Adipocyte (in vitro differentiated cells): ENCODE results near the gene ACSF3.
"Not testable (repeated sequence)": the region's sequence is repeated elsewhere in the genome, so short reads cannot be mapped to it uniquely, and the experiment has no call there.

Source experiments
- DNase-seq: peaks from one replicate; pipeline ENCODE4 v3.0.0-alpha.2; 2015; ENCODE audit warnings: low read depth
- H3K27me3 ChIP-seq: replicated peaks from 2 replicates; pipeline ENCODE4 v1.7.0; 2013; ENCODE audit warnings: mild to moderate bottlenecking, low read length, moderate library complexity; ENCODE audit not compliant: control insufficient read depth, insufficient read depth
- H3K36me3 ChIP-seq: 2 replicates; pipeline ENCODE4 v1.7.0; 2013; ENCODE audit warnings: low read length, mild to moderate bottlenecking, moderate library complexity; ENCODE audit not compliant: control insufficient read depth, insufficient read depth, severe bottlenecking
- H3K4me1 ChIP-seq: 2 replicates; pipeline ENCODE4 v1.7.0; 2013; ENCODE audit warnings: mild to moderate bottlenecking, low read length, moderate library complexity; ENCODE audit not compliant: control insufficient read depth, insufficient read depth
- H3K4me3 ChIP-seq: 2 replicates; pipeline ENCODE4 v1.7.0; 2013; ENCODE audit warnings: mild to moderate bottlenecking, low read length, moderate library complexity
- H3K9ac ChIP-seq: 2 replicates; pipeline ENCODE4 v1.7.0; 2013; ENCODE audit warnings: mild to moderate bottlenecking, low read length, moderate library complexity
- H3K9me3 ChIP-seq: 2 replicates; pipeline ENCODE4 v1.7.0; 2013; ENCODE audit warnings: mild to moderate bottlenecking, low read length, moderate library complexity; ENCODE audit not compliant: control insufficient read depth

The ACSF3 gene

DNA sequence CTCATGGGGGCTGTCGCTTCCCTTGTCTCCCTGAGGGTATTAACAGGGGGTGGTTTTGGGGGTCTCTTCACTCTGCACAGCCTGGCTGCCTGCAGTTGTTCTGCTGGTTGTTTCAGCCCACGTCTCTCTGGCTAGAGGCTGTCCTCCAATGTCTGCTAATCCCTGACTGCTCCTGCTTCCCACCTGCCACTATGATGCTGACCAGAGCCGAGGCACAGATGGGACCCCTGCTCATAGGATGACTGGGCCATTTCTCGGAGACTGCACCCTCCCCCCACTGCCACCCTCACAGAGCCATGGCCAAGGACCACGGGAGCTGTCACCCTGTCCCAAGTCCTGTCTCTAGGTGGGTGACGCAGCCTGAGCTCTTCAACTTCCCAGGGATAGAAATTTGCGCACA lies 1.6 kb upstream of the ACSF3 start:
- H3K27me3 ChIP-seq, result peaks cover 51% of the 10 kb centered on the region
- H3K9me3 ChIP-seq, result no peaks in the 10 kb centered on the region
- no peak overlapping the region for H3K9ac ChIP-seq
- peaks cover 19% of the 10 kb centered on the region for H3K4me1 ChIP-seq
- H3K36me3 ChIP-seq, result no peaks in the 10 kb centered on the region
- no peak overlapping the region for H3K4me3 ChIP-seq
- no peak for DNase-seq

DNA sequence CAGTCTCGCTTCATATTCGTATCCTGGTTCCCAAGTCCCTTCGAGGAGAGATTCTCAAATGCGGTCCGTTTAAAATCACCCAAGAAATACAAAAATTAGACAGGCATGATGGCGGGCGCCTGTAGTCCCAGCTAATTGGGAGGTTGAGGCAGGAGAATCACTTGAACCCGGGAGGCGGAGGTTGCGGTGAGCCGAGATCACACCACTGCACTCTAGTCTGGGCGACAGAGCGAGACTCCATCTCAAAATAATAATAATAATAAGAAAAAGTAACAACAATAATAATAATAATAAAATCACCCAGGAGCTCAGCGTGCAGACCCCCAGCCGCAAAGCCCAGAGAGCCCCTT lies 425 bp upstream of the ACSF3 start:
- H3K36me3 ChIP-seq, H3K9me3 ChIP-seq, DNase-seq: not testable (repeated sequence)
- H3K27me3 ChIP-seq, result peaks cover 41% of the 10 kb centered on the region
- peak overlapping the region; percentile 92 for H3K9ac ChIP-seq
- H3K4me1 ChIP-seq, result peaks cover 19% of the 10 kb centered on the region
- peak overlapping the region; percentile 94 for H3K4me3 ChIP-seq

DNA sequence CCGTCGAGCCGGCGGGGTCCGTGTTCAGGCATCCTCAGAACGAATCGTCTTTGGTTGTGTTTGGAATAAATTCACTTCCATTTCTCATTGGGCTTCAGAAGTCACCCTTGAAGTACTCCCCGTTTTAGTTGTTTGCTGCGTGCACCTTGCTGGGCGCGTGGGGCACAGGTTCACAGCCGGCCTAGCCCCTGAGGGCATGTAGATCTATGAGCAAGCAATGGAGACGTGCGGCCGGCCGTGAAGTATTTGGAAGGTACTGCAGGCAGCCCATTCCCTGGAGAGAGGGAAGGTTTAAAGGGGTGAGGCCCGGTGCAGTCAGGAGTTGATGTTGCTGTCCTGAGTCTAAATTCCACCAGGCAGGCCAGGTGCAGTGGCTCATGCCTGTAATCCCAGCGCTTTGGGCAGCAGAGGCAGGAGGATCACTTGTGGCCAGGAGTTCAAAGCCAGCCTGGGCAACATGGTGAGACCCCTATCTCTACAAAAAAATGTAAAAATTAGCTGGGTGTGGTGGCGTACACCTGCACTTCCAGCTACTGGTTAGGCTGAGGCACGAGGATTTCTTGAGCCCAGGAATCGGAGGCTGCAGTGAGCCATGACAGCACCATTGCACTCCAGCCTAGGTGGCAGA lies 714 bp downstream of the ACSF3 start:
- Histone ChIP-seq H3K4me1 (peaks cover 19% of the 10 kb centered on the region), H3K4me3 (peak overlapping the region; percentile 94), H3K9me3 (no peaks in the 10 kb centered on the region), H3K27me3 (peaks cover 32% of the 10 kb centered on the region), H3K9ac (peak overlapping the region; percentile 92), H3K36me3 (no peaks in the 10 kb centered on the region)
- peak; percentile 59 for DNase-seq

DNA sequence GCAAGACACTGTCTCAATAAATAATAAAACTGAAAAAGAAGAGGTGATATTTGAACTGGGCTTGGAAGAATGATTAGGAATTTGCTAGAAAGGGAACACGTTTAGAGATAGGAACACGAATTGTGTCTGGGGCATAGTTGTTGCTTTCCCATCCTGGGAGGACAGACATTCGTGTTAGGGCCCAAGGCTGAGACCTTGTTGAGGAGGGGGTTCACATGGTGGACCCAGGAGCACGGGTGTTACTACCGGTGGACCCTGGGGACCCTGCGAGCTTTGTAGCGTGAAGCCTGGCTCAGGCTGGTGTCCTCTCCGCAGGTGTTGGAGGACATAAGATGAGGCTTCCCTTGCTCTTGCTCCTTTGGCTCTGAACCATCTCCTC lies 1.2 kb downstream of the ACSF3 start:
- Histone ChIP-seq H3K4me1 (peaks cover 19% of the 10 kb centered on the region), H3K27me3 (peaks cover 27% of the 10 kb centered on the region), H3K4me3 (peak overlapping the region; percentile 94), H3K36me3 (no peaks in the 10 kb centered on the region), H3K9me3 (no peaks in the 10 kb centered on the region), H3K9ac (peak overlapping the region; percentile 92)
- DNase-seq, result no peak

DNA sequence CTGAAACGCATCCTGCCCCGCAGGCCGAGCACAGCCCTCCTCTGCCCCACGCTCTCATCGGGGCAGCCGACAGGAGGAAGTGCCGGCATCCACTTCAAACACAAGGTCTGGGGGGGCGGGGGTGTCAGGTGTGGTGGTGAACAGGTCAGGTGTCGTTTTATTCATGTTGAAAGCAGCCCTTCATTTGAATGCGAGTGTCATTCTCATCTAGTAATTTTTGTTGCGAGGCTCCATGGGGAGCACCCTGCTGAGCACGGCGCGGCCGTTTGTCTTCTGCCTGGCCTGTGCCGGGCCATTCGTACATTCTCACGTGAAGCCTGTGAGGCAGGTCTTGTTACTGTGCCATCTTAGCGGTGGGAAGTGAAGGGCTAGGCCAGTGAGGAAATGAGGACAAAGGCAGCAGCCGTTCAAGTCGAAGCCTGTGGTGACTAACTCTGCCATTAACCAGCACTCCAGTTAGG lies 1.9 kb downstream of the ACSF3 start:
- Histone ChIP-seq H3K4me1 (peaks cover 19% of the 10 kb centered on the region), H3K27me3 (peaks cover 21% of the 10 kb centered on the region), H3K36me3 (no peaks in the 10 kb centered on the region), H3K9me3 (no peaks in the 10 kb centered on the region), H3K4me3 (no peak overlapping the region), H3K9ac (no peak overlapping the region)
- DNase-seq, result no peak

DNA sequence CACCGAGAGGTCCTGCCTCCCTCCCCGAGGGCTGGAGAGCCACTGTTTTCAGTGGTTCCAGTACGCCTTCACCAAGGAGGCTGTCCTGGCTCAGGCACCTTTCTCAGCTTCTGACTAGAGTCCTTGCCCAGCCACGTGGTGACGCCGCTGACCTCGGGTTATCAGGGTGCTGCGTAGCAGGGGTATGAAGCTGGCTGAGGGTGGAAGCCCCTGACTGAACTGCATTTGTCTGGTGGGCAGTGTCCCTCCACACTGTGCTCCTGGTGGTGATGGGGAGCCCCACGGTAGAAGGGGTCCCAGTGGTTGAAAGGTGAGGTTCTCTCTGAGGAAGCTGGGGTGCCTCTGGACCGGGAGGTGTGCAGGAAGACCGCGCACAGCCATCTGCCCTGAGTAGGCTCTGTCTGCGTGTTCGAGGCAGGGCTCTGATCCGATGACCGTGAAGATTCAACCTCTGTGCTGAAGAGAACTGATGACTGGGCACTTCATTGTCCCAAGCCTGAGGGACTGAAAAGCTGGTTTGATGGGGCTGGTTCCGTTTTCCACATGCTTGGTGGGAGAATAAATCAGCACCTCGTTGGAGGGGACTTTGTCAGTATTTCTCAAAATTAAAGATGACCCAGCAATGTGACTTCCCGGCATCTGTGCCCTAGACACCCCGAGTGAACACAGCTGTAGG lies 2.5 kb downstream of the ACSF3 start:
- no peak for DNase-seq
- Histone ChIP-seq H3K36me3 (peaks cover 2% of the 10 kb centered on the region), H3K4me1 (peaks cover 19% of the 10 kb centered on the region), H3K27me3 (peaks cover 14% of the 10 kb centered on the region), H3K9me3 (no peaks in the 10 kb centered on the region), H3K4me3 (no peak overlapping the region), H3K9ac (no peak overlapping the region)

DNA sequence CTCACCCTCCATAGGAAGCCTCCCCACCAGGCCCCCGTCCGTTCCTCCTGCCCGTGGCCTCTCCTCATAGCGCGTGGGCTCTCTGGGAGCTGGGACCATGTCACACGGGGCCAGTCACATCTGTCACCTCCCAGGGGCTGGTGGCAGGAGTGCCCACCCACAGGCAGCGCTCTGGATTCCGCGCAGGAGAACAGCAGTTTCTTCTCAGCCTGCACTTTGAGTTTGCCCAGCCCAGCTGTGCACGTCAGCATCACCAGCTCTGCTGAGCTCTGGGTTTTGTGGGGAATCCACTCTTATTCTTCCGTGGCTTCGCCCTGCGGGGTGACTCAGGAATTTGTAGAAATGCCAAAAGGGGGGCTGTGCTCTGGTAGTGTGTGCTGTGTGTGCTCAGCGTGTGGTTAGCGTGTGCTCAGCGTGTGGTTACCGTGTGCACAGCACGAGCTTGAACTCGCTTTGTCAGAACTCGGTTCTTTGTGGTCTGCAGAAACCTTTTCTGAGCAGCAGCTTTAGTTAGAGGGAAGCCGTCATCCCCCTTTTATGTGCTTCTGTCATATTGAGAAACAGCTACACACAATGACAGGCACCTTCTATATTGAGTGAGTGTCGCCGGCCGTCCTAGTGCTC lies 3.2 kb downstream of the ACSF3 start:
- Histone ChIP-seq H3K27me3 (peaks cover 7% of the 10 kb centered on the region), H3K36me3 (peaks cover 9% of the 10 kb centered on the region), H3K4me1 (peaks cover 19% of the 10 kb centered on the region), H3K4me3 (no peak overlapping the region), H3K9ac (no peak overlapping the region), H3K9me3 (no peaks in the 10 kb centered on the region)
- DNase-seq, result no peak

DNA sequence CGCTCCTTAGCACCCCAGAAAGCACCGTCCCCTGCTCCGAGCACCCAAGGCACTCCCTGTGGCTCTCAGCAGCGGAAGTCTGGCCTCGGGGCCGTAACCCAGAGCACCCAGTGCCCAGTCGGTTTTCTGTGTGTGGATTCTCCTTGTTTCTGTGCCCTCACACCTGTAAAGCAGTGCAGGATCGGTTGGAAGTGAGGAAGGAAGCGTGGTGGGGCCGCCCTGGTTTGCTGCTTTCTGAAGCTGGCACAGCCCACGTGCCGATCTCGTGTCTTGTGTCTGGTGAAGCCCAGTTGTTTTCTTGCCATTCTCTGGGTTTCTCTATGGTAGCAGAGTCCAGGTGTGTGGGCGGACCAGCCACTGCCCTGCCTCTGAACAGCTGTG lies 3.7 kb downstream of the ACSF3 start:
- H3K4me3 ChIP-seq, result no peak overlapping the region
- peaks cover 19% of the 10 kb centered on the region for H3K4me1 ChIP-seq
- H3K9ac ChIP-seq, result no peak overlapping the region
- H3K36me3 ChIP-seq, result peaks cover 14% of the 10 kb centered on the region
- no peaks in the 10 kb centered on the region for H3K9me3 ChIP-seq
- DNase-seq, result no peak
- H3K27me3 ChIP-seq, result peaks cover 2% of the 10 kb centered on the region

DNA sequence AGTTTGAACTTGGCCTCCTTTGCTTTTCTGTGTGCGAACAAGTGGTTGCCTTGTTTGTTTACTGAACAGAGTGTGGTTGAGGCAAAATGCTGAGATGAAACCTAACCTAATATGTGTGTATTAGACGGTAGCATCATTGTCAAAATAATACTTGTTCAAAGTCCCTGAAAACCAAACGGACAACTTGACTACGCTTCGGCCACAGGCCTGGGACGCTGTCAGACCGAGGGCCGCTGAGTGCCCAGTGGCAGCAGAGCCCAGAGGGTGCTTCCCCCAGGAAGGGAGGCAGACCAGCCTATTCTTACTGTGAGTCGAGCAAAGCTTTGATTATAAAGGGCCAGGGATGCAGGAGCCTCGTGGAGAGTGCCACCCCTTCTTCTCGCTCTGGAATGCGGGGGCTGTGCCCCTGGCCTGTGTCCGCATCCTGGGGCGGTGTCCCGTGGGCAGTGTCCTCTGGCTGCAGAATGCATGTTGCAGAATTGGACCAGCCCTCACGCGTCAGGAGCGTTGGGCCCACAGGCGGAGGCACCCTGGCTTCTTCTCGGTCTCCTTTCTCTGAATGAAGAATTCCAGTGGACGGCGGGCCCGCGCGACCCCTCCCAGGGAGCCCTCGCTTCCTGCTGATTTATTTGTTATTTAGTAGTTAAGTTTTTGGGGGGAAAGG lies 5.2 kb downstream of the ACSF3 start:
- peaks cover 26% of the 10 kb centered on the region for H3K36me3 ChIP-seq
- H3K9me3 ChIP-seq, result no peaks in the 10 kb centered on the region
- H3K4me3 ChIP-seq, result no peak overlapping the region
- H3K9ac ChIP-seq, result no peak overlapping the region
- H3K4me1 ChIP-seq, result peaks cover 19% of the 10 kb centered on the region
- no peak for DNase-seq
- H3K27me3 ChIP-seq, result no peaks in the 10 kb centered on the region

DNA sequence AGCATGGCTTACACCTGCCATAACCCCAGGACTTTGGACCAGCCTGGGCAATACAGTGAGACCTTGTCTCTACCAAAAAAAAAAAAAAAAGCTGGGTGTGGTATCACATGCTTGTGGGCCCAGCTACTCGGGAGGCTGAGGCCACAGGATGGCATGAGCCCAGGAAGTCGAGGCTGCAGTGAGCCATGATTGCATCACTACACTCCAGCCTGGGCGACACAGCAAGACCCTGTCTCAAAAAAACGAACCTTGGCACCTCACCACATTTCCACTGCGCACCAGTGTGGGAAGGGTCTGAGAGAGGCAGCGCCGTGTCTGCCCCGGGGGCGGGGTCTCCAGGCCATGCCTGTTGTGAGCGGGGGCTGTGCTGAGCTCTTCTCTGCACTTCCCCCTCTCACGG lies 6.3 kb downstream of the ACSF3 start:
- Histone ChIP-seq H3K4me3 (no peak overlapping the region), H3K9ac (no peak overlapping the region), H3K9me3 (no peaks in the 10 kb centered on the region), H3K4me1 (peaks cover 12% of the 10 kb centered on the region), H3K27me3 (no peaks in the 10 kb centered on the region), H3K36me3 (peaks cover 32% of the 10 kb centered on the region)
- peak; percentile 24 for DNase-seq

DNA sequence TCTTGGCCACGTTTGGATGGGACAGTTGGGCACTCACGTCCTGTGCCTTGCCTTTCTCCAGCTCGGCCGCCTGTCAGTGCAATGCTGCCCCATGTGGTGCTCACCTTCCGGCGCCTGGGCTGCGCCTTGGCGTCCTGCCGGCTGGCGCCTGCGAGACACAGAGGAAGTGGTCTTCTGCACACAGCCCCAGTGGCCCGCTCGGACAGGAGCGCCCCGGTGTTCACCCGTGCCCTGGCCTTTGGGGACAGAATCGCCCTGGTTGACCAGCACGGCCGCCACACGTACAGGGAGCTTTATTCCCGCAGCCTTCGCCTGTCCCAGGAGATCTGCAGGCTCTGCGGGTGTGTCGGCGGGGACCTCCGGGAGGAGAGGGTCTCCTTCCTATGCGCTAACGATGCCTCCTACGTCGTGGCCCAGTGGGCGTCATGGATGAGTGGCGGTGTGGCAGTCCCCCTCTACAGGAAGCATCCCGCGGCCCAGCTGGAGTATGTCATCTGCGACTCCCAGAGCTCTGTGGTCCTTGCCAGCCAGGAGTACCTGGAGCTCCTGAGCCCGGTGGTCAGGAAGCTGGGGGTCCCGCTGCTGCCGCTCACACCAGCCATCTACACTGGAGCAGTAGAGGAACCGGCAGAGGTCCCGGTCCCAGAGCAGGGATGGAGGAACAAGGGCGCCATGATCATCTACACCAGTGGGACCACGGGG lies 7.1 kb downstream of the ACSF3 start:
- Histone ChIP-seq H3K36me3 (peaks cover 39% of the 10 kb centered on the region), H3K9me3 (no peaks in the 10 kb centered on the region), H3K4me3 (no peak overlapping the region), H3K27me3 (no peaks in the 10 kb centered on the region), H3K4me1 (peaks cover 4% of the 10 kb centered on the region), H3K9ac (no peak overlapping the region)
- DNase-seq, result no peak
